HG02588 (cell line): ENCODE data around the gene PRKCA.
"Not testable (repeated sequence)": the region's sequence is repeated elsewhere in the genome, so short reads cannot be mapped to it uniquely, and the experiment has no call there.

ENCODE experiments used
- ATAC-seq: cut with Tn5 transposase; IDR thresholded peaks from one replicate; pipeline ENCODE4 v1.9.1; 2021; ENCODE audit warnings: mild to moderate bottlenecking, moderate library complexity; ENCODE audit not compliant: unreplicated experiment

PRKCA gene

DNA sequence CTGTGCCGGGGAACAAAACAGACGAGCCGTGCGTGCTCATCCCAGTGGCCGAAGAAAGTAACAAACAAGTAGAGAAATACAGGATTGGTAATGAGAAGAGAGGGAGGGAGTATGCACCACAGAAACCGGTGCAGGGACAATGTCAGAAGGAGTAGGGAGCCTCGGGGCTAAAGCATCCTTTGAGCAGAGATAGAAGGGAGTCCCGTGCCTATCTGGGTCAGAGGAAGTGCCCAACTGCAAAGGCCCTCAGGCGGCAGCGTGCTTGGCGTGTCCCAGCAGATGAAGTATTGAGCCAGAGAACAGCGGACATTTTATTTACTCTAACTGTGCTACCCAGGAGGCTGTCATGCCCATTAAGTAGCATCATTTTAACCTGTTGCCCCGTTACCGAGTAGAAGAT, 417.6 kb downstream of the PRKCA start:
- ATAC-seq: no peak

DNA sequence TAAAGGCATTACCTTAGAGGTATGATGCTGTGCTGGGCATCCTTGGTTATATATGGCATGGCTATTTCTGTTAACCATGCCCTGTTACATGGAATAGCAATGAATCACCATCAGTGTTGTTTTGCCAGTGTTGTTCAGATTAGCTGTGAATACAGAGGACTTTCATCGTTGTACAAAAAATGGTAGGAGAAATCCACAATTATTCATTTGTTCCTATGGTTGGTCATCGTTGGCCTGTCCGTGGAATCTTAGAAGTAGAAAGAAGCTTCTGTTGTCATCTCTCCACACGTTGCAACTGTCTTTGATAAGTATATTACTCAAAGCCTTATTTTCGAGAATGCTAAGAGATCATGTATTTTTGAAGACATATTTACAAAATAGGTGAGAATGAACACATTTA, 418.2 kb downstream of the PRKCA start:
- no peak for ATAC-seq

- no peak for ATAC-seq
Measured at GRCh38 chr17:66722341-66722740, 419.9 kb downstream of the PRKCA start.

GRCh38 chr17:66724581-66725341, 422.3 kb downstream of the PRKCA start:
- no peak for ATAC-seq

- ATAC-seq: not testable (repeated sequence)
Measured at GRCh38 chr17:66725438-66725837, 423.0 kb downstream of the PRKCA start.

DNA sequence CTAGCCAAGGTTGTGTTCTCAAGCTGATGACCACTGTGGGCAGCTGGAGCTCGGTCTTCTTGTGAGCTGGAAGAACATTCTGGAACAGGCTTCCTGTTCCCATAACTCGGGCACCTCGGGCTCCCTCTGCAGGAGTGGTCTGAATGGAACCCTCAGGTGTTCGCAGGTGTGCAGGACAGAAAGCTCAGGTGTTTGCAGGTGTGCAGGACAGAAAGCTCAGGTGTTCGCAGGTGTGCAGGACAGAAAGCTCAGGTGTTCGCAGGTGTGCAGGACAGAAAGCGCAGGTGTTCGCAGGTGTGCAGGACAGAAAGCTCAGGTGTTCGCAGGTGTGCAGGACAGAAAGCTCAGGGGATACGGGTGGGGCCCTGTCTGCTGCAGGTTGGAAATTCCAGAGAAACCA, 423.5 kb downstream of the PRKCA start:
- no peak for ATAC-seq

DNA sequence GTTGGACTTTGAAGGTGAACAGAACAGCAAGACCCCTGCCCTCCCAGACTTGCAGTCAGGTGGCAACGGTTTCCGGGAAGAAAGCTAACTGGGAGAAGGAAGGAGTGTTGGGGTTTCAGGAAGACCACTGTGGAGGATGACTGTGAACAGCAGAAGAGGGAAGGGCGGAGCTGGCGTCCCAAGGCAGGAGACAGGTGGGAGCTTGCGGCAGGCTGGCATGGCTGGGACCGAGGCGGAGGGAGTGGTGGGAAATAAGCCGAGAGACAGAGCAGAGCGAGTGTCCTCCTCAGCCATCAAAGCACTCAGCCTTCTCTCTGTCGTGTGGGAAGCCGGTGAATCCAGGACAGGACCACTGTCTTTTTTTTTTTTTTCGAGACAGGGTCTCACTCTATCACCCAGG, 424.0 kb downstream of the PRKCA start:
- no peak for ATAC-seq

DNA sequence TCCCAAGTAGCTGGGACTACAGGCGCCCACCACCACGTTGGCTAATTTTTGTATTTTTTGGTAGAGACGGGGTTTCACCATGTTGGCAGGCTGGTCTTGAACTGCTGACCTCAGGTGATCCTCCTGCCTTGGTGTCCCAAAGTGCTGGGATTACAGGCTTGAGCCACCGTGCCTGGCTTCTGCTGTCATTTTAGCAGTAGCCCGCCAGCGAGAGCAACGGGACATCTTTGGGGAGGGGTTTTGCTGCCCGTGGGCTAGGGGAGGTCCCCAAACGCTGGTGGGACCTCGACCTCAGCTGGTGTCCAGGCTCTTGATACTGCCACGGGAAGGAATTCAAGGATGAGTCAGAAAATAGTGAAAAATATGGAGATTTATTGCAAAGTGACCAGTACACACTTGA, 424.4 kb downstream of the PRKCA start:
- no peak for ATAC-seq

DNA sequence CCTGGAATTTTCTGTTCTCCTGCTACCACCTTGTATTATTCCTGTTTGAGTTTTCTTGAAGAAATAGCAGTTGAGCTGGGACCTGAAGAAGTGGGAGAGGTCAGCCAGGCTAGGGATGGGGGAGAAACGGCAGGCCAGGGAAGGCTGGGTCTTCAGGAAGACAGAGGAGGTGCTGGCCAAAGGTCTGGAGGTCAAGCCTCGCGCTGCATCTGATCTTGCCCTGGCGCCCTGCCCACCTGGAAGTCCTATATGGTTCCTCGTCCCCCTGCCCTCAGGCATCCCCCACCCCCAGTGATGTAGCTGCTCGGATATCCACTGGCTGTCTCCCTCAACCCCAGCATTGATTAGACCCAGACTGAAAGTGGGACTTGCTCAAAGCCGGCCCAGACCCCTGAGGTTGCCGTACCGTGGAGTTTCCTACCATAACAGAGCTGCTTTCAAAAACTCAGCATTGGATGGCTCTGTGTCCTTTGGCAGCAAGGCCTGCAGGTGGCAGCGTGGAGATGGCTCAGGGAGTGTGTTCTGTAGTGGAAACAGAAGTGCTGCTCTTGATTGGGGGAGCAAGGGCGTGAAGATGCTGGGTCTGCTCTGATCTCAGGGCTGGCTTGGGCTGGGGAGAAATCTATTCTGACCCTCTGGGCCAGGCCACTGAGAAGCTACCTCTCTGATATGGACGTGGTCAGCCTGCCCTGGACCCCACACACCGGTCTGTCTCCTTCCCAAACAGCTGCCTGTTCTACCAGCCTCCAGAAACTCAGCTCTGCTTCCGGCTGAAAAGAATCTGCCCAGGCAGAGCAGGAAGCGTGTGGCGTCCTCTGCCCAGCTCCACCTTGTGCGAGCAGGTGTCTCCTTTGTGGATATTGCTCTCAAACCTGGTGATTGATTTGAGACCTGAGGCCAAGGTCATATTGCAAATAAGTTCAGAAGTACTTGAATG, 425.5 kb downstream of the PRKCA start:
- peak; percentile 70 for ATAC-seq

DNA sequence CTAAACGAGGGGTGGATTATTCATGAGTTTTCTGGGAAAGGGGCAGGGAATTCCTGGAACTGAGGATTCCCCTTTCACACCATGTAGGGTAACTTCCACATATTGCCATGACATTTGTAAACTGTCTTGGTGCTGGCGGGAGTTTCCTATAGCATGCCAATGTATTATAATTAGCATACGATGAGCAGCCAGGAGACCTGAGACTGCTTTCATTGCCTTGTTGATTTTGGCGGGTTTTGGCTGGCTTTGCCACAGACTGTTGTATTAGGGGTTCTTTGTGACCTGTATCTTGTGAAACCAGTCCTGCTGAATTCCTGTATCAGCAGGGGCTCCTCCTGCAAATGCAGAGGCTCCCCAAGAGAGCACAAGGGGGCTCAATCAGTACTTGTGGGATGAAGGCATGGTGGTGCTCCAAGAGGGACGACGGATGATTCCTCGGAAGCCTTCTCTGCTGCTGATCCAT, 428.1 kb downstream of the PRKCA start:
- ATAC-seq: no peak

DNA sequence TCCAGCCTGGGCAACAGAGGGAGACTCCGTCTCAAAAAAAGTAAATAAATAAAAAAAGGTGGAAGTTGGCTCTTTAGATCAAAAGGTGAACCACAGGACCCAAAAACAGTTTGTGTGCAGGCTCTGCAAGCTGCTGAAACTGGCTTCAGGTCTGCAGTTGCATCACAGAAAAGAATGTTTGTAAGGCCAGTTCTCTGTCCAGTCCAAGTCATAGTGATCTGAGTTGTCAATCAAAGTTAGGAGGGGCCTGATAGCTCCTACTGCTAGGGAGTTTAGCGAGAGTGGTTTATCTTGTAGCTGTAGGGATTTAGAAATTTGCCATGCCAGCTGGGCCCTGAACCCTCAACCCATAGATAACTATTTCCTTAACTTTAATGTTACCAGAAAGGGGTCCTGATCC, 431.3 kb downstream of the PRKCA start:
- ATAC-seq: no peak

- no peak for ATAC-seq
Measured at GRCh38 chr17:66734186-66734943, 432.0 kb downstream of the PRKCA start.

- ATAC-seq: no peak
Measured at GRCh38 chr17:66737524-66737923, 435.1 kb downstream of the PRKCA start.

- no peak for ATAC-seq
Measured at GRCh38 chr17:66738301-66738700, 435.9 kb downstream of the PRKCA start.

DNA sequence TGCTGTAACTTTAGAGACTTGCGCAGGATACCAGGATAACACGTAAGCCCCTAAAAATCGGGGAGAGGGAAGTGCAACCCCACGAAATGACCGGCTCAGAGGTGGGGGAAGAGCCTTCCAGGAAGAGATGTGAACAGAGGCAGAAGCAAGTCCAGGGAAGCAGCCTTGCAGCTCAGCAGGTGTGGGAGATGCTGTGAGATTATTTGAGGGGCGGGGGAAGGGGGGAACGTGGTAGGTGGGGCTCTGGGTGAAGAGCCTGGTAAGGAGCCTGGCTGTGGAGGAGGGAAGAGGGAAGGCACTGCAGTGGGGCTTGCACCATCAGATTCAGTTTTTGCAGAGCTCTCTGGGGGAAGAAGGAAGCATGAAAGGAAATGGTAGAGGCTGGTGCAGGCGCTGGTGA, 437.1 kb downstream of the PRKCA start:
- no peak for ATAC-seq

GRCh38 chr17:66740226-66740625, 437.8 kb downstream of the PRKCA start:
- no peak for ATAC-seq

GRCh38 chr17:66743511-66743910, 441.1 kb downstream of the PRKCA start:
- no peak for ATAC-seq

- no peak for ATAC-seq
Measured at GRCh38 chr17:66746736-66747135, 444.3 kb downstream of the PRKCA start.

DNA sequence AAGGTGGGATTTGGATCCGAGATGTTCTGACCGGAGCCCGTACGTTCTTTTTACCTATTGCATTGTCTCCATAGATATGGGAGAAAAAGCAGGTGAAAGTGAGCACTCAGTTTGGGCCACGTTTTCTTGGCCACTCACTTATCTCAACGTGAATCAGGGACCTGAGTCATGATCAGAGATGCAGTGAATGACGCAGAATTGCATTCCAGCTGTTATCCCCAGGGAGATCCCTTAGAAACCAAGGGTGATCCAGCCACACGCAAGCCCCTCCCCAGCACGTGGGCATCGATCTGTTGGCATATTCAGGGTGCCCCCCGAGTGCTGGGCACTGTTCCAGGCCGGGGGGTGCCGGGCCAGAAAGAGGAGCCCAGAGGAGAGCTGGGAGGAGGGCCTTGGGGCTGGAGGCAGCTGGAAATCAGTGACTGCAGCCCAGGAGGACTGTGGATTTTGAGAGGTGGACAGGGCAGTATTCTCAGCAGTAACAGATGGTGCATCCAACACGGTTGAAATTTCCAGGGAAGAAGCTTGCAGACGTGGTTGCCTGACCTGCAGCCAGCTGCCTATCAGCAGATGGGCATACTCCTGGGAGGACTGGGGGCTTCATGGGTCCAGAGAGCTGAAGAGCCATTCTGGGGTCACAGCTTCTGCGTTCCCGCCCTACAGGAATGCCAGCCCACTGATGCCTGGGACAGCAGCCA, 445.3 kb downstream of the PRKCA start:
- ATAC-seq: no peak

GRCh38 chr17:66748578-66748977, 446.2 kb downstream of the PRKCA start:
- no peak for ATAC-seq
